WTC11 (cell line): ENCODE measurements around the gene RPL38. TPM values are rescaled to one million over a fixed set of nuclear protein-coding genes. Genes with fewer than 3 reads are reported as not detected.

ENCODE experiments used
- ATAC-seq: fragments of 200-7000 bp; cut with Tn5 transposase; 2 replicates; pipeline ENCODE4 v1.10.0; 2021; ENCODE audit warnings: mild to moderate bottlenecking, moderate library complexity
- CTCF ChIA-PET: fragments of 300-600 bp; sonication (Branson Sonifier 250); formaldehyde crosslinking; loops from one replicate; lab custom pipeline; 2021; ENCODE audit warnings: antibody characterized with exemption; lab: Charles Lee
- POLR2A ChIA-PET: fragments of 350-600 bp; sonication (Branson Sonifier 250); formaldehyde crosslinking; loops from one replicate; lab custom pipeline; 2021; ENCODE audit warnings: antibody characterized with exemption; lab: Charles Lee
- DNase-seq: peaks from one replicate; pipeline ENCODE4 v3.0.0; 2021; ENCODE audit warnings: low spot score
- H3K27ac Mint-ChIP-seq: 2 replicates; pipeline ENCODE4 v1.8.0; 2021; ENCODE audit warnings: mixed read lengths
- H3K27me3 Mint-ChIP-seq: 2 replicates; pipeline ENCODE4 v1.8.0; 2021; ENCODE audit warnings: low read depth, mild to moderate bottlenecking, moderate library complexity, mixed read lengths
- H3K36me3 Mint-ChIP-seq: 2 replicates; pipeline ENCODE4 v1.8.0; 2021; ENCODE audit warnings: mixed read lengths
- H3K4me1 Mint-ChIP-seq: 2 replicates; pipeline ENCODE4 v1.8.0; 2022; ENCODE audit warnings: mixed read lengths
- H3K4me3 Mint-ChIP-seq: 2 replicates; pipeline ENCODE4 v1.8.0; 2021; ENCODE audit warnings: mild to moderate bottlenecking, moderate library complexity, mixed read lengths
- H3K9me3 Mint-ChIP-seq: 2 replicates; pipeline ENCODE4 v1.8.0; 2021; ENCODE audit warnings: mixed read lengths
- AR ChIP-seq: fragments of 250-450 bp; sonication (Bioruptor Pico); IDR thresholded peaks from 2 replicates; pipeline ENCODE4 v1.9.0; 2021; ENCODE audit warnings: mild to moderate bottlenecking
- ATF6 ChIP-seq: sonication (generic); formaldehyde crosslinking; IDR thresholded peaks from 2 replicates; pipeline ENCODE4 v1.8.1; 2023; ENCODE audit warnings: mild to moderate bottlenecking, missing genetic modification reagents
- CBFB ChIP-seq: sonication (generic); formaldehyde crosslinking; IDR thresholded peaks from 2 replicates; pipeline ENCODE4 v1.8.1; 2022; ENCODE audit warnings: mild to moderate bottlenecking, low read depth, missing genetic modification reagents
- CREM ChIP-seq: sonication (generic); formaldehyde crosslinking; IDR thresholded peaks from 2 replicates; pipeline ENCODE4 v1.8.1; 2022; ENCODE audit warnings: mild to moderate bottlenecking, missing genetic modification reagents, moderate library complexity
- CTCF ChIP-seq: fragments of 200-600 bp; IDR thresholded peaks from 2 replicates; pipeline ENCODE4 v1.8.0; 2022; ENCODE audit warnings: antibody characterized with exemption
- E2F4 ChIP-seq: sonication (generic); formaldehyde crosslinking; IDR thresholded peaks from 2 replicates; pipeline ENCODE4 v1.8.1; 2022; ENCODE audit warnings: low read depth, mild to moderate bottlenecking, moderate library complexity, missing genetic modification reagents, borderline replicate concordance
- ERG ChIP-seq: fragments of 250-450 bp; sonication (Bioruptor Pico); IDR thresholded peaks from 2 replicates; pipeline ENCODE4 v1.8.0; 2021; ENCODE audit warnings: mild to moderate bottlenecking
- ETV6 ChIP-seq: sonication (generic); formaldehyde crosslinking; IDR thresholded peaks from 2 replicates; pipeline ENCODE4 v1.8.1; 2022; ENCODE audit warnings: mild to moderate bottlenecking, missing genetic modification reagents
- JUN ChIP-seq: sonication (generic); formaldehyde crosslinking; IDR thresholded peaks from 2 replicates; pipeline ENCODE4 v1.8.0; 2023; ENCODE audit warnings: mild to moderate bottlenecking, missing genetic modification reagents
- MAX ChIP-seq: sonication (generic); formaldehyde crosslinking; IDR thresholded peaks from 2 replicates; pipeline ENCODE4 v1.8.0; 2022; ENCODE audit warnings: mild to moderate bottlenecking, missing genetic modification reagents
- NFATC4 ChIP-seq: fragments of 250-450 bp; sonication (Bioruptor Pico); IDR thresholded peaks from 2 replicates; pipeline ENCODE4 v1.9.0; 2021; ENCODE audit warnings: mild to moderate bottlenecking
- NR2C2 ChIP-seq: sonication (generic); formaldehyde crosslinking; IDR thresholded peaks from 2 replicates; pipeline ENCODE4 v1.8.0; 2022; ENCODE audit warnings: mild to moderate bottlenecking, missing genetic modification reagents
- RORB ChIP-seq: fragments of 250-450 bp; sonication (Bioruptor Pico); IDR thresholded peaks from 2 replicates; pipeline ENCODE4 v1.9.0; 2021; ENCODE audit warnings: mild to moderate bottlenecking
- SP1 ChIP-seq: sonication (generic); formaldehyde crosslinking; conservative IDR thresholded peaks from 2 replicates; pipeline ENCODE4 v1.8.1; 2022; ENCODE audit warnings: missing genetic modification reagents
- TCF7 ChIP-seq: sonication (generic); formaldehyde crosslinking; IDR thresholded peaks from 2 replicates; pipeline ENCODE4 v1.8.0; 2022; ENCODE audit warnings: mild to moderate bottlenecking, low read depth, missing genetic modification reagents, moderate library complexity
- TEAD4 ChIP-seq: sonication (generic); formaldehyde crosslinking; IDR thresholded peaks from 2 replicates; pipeline ENCODE4 v1.8.0; 2022; ENCODE audit warnings: mild to moderate bottlenecking, missing genetic modification reagents
- ZBTB21 ChIP-seq: sonication (generic); formaldehyde crosslinking; IDR thresholded peaks from 2 replicates; pipeline ENCODE4 v1.8.1; 2023; ENCODE audit warnings: mild to moderate bottlenecking, missing genetic modification reagents, borderline replicate concordance
- ZMAT4 ChIP-seq: fragments of 250-450 bp; sonication (Bioruptor Pico); IDR thresholded peaks from 2 replicates; pipeline ENCODE4 v1.9.0; 2021; ENCODE audit warnings: mild to moderate bottlenecking
- ZNF121 ChIP-seq: sonication (generic); formaldehyde crosslinking; IDR thresholded peaks from 2 replicates; pipeline ENCODE4 v1.8.0; 2023; ENCODE audit warnings: missing genetic modification reagents
- ZNF219 ChIP-seq: sonication (generic); formaldehyde crosslinking; IDR thresholded peaks from 2 replicates; pipeline ENCODE4 v1.8.0; 2023; ENCODE audit warnings: missing genetic modification reagents, mild to moderate bottlenecking, borderline replicate concordance
- ZNF532 ChIP-seq: fragments of 250-450 bp; sonication (Bioruptor Pico); IDR thresholded peaks from 2 replicates; pipeline ENCODE4 v1.9.0; 2021; ENCODE audit warnings: mild to moderate bottlenecking, borderline replicate concordance
- ZNF671 ChIP-seq: fragments of 250-450 bp; sonication (Bioruptor Pico); IDR thresholded peaks from 2 replicates; pipeline ENCODE4 v1.8.0; 2021; ENCODE audit warnings: mild to moderate bottlenecking
- total RNA-seq: library from RNA; stranded (reverse); gene quantifications from 3 replicates; pipeline ENCODE4 v1.2.3, GENCODE V29; 2021

RPL38 gene
- total RNA-seq, 1 experiment from 2014 or later = 1,170 TPM

- TF ChIP-seq ZNF671 = no peak
- TF ChIP-seq ZNF121 = no peak
- TF ChIP-seq TCF7 (CRISPR knock-in tag) = no peak
- TF ChIP-seq CBFB (CRISPR knock-in tag) = no peak
- TF ChIP-seq ZMAT4 = no peak
- no peak for TF ChIP-seq RORB
- TF ChIP-seq AR (CRISPR knock-in tag) = no peak
These were observed 24.0 kb downstream of the RPL38 start (continued) for GRCh38 chr17:74227271-74228080.

- no peak for ATAC-seq
- no peaks in the 10 kb centered on the region for H3K36me3 Mint-ChIP-seq
- H3K27ac Mint-ChIP-seq = no peak overlapping the region
- ChIA-PET CTCF (no interaction called here), POLR2A (no interaction called here)
- no peaks in the 10 kb centered on the region for H3K9me3 Mint-ChIP-seq
- H3K27me3 Mint-ChIP-seq = no peaks in the 10 kb centered on the region
- no peak for DNase-seq
- peaks cover 4% of the 10 kb centered on the region for H3K4me1 Mint-ChIP-seq
- no peak overlapping the region for H3K4me3 Mint-ChIP-seq
- no peak for TF ChIP-seq ZNF219 (CRISPR knock-in tag)
- no peak for TF ChIP-seq ZNF532 (CRISPR knock-in tag)
- TF ChIP-seq TEAD4 (CRISPR knock-in tag) = no peak
- TF ChIP-seq CTCF = no peak
- TF ChIP-seq NR2C2 = no peak
- no peak for TF ChIP-seq CREM (CRISPR knock-in tag)
- TF ChIP-seq NFATC4 (CRISPR knock-in tag) = no peak
- TF ChIP-seq ETV6 (CRISPR knock-in tag) = no peak
- no peak for TF ChIP-seq ERG (CRISPR knock-in tag)
- no peak for TF ChIP-seq MAX (CRISPR knock-in tag)
- no peak for TF ChIP-seq JUN (CRISPR knock-in tag)
- no peak for TF ChIP-seq ZNF121
- TF ChIP-seq ZBTB21 (CRISPR knock-in tag) = no peak
- no peak for TF ChIP-seq ATF6 (CRISPR knock-in tag)
- no peak for TF ChIP-seq SP1 (CRISPR knock-in tag)
- TF ChIP-seq E2F4 = no peak
These were observed 25.0 kb downstream of the RPL38 start for GRCh38 chr17:74228306-74228978.
